ENCODE data around the gene CDC14A.

- no peak for TF ChIP-seq CTCF (conservative IDR thresholded peaks at IDR 0.05 in 1 of 2, IDR thresholded peaks at IDR 0.05 in 1 of 2; ENCODE audit: low read depth in 1 of 2, low read length in 2 of 2)
- no peak for TF ChIP-seq EZH2 (IDR thresholded peaks at IDR 0.05; ENCODE audit: low read length, missing control alignments)
Measured at GRCh38 chr1:100511058-100511457, 158.8 kb downstream of the CDC14A start.

Data from fibroblast of lung (primary cell).